ENCODE measurements around the gene ZNF609. TPM values are rescaled to one million over a fixed set of nuclear protein-coding genes. Genes with fewer than 3 reads are reported as not detected.

ZNF609 gene
- total and polyA plus RNA-seq, 4 donors = 4.6 to 18.1 (median 8.0) TPM

DNA sequence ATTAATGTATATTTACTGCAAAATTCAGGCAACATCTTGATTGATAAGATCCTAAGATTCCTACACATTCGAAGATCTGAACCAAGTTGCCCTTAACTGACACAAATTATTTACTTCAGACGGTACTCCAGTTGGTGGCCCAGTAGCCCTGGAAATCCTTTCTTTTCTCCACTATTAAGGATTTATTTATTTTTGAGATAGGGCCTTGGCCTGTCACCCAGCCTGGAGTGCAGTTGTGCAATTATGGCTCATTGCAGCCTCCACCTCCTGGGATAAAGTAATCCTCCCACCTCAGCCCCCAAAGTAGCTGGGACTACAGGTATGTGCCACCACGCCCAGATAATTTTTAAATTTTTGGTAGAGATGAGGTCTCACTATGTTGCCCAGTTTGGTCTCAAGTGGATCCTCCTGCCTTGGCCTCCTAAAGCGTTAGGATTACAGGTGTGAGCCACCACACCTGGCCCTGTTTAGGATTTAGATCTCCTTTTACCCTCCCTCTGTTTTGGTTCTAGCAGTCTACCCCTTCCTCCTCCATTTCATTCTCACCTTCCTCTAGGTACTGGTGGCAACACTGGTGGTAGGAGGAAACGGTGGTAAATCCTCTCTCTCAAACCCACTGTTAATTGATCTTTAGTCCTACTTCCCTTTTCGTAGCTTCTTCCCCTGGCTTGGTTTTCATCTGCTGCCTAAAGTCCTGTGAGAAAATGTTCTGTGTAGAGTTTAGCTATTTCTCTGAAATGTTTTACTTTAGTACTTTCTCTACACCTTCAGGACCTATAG is 12.7 kb upstream of the ZNF609 start:
- Histone ChIP-seq H3K27ac (ENCODE audit: low read depth in 1 of 2, low read length in 2 of 2) (no peak overlapping the region), H3K9me3 (ENCODE audit: control insufficient read depth in 4 of 4, low read length in 3 of 4) (no peaks in the 10 kb centered on the region), H3K9ac (ENCODE audit: low read depth in 1 of 2, low read length in 2 of 2) (no peak overlapping the region), H3K27me3 (ENCODE audit: control insufficient read depth in 4 of 4, insufficient read depth in 4 of 4, low read length in 3 of 4) (no peaks in the 10 kb centered on the region), H3K36me3 (ENCODE audit: control insufficient read depth in 4 of 4, insufficient read depth in 3 of 4, low read depth in 1 of 4, low read length in 3 of 4) (peaks cover 0 to 3% (median 2%) of the 10 kb centered on the region in 4 donors), H3K4me3 (ENCODE audit: low read depth in 1 of 3, low read length in 3 of 3) (no peak overlapping the region), H3K4me1 (ENCODE audit: control insufficient read depth in 4 of 4, insufficient read depth in 4 of 4, low read length in 3 of 4) (peaks cover under 1 to 11% (median 3%) of the 10 kb centered on the region in 4 donors)
- no peak for DNase-seq (ENCODE audit: low spot score)
- TF ChIP-seq RAD21 (IDR thresholded peaks at IDR 0.05) (peak; percentile 25 to 32), FOXA1 (IDR thresholded peaks at IDR 0.05) (no peak)
- WGBS = 87% methylated on average over 6 of the region's 6 CpGs

DNA sequence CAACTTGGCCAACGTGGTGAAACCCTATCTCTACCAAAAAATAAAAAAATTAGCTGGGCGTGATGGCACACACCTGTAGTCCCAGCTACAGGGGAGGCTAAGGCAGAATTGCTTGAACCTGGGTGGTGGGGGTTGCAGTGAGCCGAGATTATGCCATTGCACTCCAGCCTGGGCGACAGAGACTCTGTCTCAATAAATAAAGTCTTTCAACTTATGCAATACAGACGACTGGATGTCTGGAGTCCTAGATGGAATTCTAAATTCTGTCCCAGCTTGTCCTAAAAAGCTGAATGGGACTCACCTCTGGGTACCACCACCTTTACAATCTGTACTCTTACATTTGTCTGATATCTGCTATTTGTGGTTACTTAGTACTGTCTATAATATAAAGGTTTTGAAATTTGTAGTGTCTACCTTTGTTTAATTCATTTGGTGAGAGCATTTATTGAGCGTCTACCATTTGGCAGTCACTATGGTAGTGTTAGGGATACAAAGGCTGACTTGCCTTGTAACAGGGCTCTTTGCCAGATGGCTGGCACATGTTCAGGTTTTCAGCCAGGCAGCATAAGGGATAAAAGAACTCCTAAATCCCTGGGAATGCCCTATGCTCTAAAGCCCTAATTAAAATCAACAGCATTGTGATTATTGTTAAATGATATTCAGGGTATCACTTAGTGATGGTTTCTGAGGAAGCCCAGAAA is 7.2 kb upstream of the ZNF609 start:
- no peaks in the 10 kb centered on the region for H3K27me3 ChIP-seq (ENCODE audit: control insufficient read depth in 4 of 4, insufficient read depth in 4 of 4, low read length in 3 of 4)
- H3K36me3 ChIP-seq (ENCODE audit: control insufficient read depth in 4 of 4, insufficient read depth in 3 of 4, low read depth in 1 of 4, low read length in 3 of 4) = peaks cover 0 to 2% (median under 1%) of the 10 kb centered on the region in 4 donors
- H3K4me3 ChIP-seq (ENCODE audit: low read depth in 1 of 3, low read length in 3 of 3) = no peak overlapping the region
- no peak overlapping the region for H3K9ac ChIP-seq (ENCODE audit: low read depth in 1 of 2, low read length in 2 of 2)
- DNase-seq (ENCODE audit: low spot score) = no peak
- H3K27ac ChIP-seq (ENCODE audit: low read depth in 1 of 2, low read length in 2 of 2) = peak overlapping the region in 1 of 2 donors; percentile 47
- 42% methylated on average over 6 of the region's 6 CpGs for WGBS
- TF ChIP-seq YY1 (IDR thresholded peaks at IDR 0.05) = peak; percentile 15
- peak; percentile 32 to 35 for TF ChIP-seq HNF4A (conservative IDR thresholded peaks at IDR 0.05)
- TF ChIP-seq, protein P1, sequence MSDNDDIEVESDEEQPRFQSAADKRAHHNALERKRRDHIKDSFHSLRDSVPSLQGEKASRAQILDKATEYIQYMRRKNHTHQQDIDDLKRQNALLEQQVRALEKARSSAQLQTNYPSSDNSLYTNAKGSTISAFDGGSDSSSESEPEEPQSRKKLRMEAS (IDR thresholded peaks at IDR 0.05) = peak; percentile 17
- TF ChIP-seq, protein P2, sequence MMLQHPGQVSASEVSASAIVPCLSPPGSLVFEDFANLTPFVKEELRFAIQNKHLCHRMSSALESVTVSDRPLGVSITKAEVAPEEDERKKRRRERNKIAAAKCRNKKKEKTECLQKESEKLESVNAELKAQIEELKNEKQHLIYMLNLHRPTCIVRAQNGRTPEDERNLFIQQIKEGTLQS (IDR thresholded peaks at IDR 0.05) = no peak
- TF ChIP-seq RXRA (IDR thresholded peaks at IDR 0.05) = peak in 1 of 2 donors; percentile 36
- peaks cover 7 to 41% (median 39%) of the 10 kb centered on the region in 4 donors for H3K4me1 ChIP-seq (ENCODE audit: control insufficient read depth in 4 of 4, insufficient read depth in 4 of 4, low read length in 3 of 4)
- H3K9me3 ChIP-seq (ENCODE audit: control insufficient read depth in 4 of 4, low read length in 3 of 4) = no peaks in the 10 kb centered on the region

DNA sequence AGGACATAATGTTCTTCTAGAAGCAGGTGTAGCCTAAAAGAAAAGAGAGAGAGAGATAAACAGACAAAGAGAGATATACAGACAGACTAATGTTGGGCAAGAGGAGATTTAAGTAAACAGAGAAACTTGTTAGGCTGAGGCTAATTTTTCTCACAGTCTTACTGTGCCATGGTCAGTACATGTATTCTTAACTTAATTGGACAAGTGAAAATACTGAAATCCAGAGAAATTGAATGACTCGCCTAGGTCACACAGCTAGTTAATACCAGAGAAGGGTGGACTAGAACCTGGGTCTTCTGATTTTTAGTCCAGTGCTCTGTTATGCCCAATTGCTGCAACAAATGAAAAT is 6.7 kb upstream of the ZNF609 start:
- 99% methylated on average over 1 of the region's 1 CpG for WGBS
- Histone ChIP-seq H3K36me3 (ENCODE audit: control insufficient read depth in 4 of 4, insufficient read depth in 3 of 4, low read depth in 1 of 4, low read length in 3 of 4) (peaks cover 0 to 2% (median under 1%) of the 10 kb centered on the region in 4 donors), H3K4me3 (ENCODE audit: low read depth in 1 of 3, low read length in 3 of 3) (no peak overlapping the region), H3K9me3 (ENCODE audit: control insufficient read depth in 4 of 4, low read length in 3 of 4) (no peaks in the 10 kb centered on the region), H3K4me1 (ENCODE audit: control insufficient read depth in 4 of 4, insufficient read depth in 4 of 4, low read length in 3 of 4) (peaks cover 7 to 41% (median 39%) of the 10 kb centered on the region in 4 donors), H3K27me3 (ENCODE audit: control insufficient read depth in 4 of 4, insufficient read depth in 4 of 4, low read length in 3 of 4) (no peaks in the 10 kb centered on the region), H3K27ac (ENCODE audit: low read depth in 1 of 2, low read length in 2 of 2) (peak overlapping the region in 1 of 2 donors; percentile 34), H3K9ac (ENCODE audit: low read depth in 1 of 2, low read length in 2 of 2) (no peak overlapping the region)
- DNase-seq (ENCODE audit: low spot score) = no peak
- TF ChIP-seq NR2F2 (IDR thresholded peaks at IDR 0.05) (no peak), YY1 (IDR thresholded peaks at IDR 0.05) (no peak), SP1 (IDR thresholded peaks at IDR 0.05) (no peak), FOXA2 (IDR thresholded peaks at IDR 0.05) (peak; percentile 14)
- TF ChIP-seq, protein P3, sequence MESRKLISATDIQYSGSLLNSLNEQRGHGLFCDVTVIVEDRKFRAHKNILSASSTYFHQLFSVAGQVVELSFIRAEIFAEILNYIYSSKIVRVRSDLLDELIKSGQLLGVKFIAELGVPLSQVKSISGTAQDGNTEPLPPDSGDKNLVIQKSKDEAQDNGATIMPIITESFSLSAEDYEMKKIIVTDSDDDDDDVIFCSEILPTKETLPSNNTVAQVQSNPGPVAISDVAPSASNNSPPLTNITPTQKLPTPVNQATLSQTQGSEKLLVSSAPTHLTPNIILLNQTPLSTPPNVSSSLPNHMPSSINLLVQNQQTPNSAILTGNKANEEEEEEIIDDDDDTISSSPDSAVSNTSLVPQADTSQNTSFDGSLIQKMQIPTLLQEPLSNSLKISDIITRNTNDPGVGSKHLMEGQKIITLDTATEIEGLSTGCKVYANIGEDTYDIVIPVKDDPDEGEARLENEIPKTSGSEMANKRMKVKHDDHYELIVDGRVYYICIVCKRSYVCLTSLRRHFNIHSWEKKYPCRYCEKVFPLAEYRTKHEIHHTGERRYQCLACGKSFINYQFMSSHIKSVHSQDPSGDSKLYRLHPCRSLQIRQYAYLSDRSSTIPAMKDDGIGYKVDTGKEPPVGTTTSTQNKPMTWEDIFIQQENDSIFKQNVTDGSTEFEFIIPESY (IDR thresholded peaks at IDR 0.05) = no peak
- TF ChIP-seq, protein P4, sequence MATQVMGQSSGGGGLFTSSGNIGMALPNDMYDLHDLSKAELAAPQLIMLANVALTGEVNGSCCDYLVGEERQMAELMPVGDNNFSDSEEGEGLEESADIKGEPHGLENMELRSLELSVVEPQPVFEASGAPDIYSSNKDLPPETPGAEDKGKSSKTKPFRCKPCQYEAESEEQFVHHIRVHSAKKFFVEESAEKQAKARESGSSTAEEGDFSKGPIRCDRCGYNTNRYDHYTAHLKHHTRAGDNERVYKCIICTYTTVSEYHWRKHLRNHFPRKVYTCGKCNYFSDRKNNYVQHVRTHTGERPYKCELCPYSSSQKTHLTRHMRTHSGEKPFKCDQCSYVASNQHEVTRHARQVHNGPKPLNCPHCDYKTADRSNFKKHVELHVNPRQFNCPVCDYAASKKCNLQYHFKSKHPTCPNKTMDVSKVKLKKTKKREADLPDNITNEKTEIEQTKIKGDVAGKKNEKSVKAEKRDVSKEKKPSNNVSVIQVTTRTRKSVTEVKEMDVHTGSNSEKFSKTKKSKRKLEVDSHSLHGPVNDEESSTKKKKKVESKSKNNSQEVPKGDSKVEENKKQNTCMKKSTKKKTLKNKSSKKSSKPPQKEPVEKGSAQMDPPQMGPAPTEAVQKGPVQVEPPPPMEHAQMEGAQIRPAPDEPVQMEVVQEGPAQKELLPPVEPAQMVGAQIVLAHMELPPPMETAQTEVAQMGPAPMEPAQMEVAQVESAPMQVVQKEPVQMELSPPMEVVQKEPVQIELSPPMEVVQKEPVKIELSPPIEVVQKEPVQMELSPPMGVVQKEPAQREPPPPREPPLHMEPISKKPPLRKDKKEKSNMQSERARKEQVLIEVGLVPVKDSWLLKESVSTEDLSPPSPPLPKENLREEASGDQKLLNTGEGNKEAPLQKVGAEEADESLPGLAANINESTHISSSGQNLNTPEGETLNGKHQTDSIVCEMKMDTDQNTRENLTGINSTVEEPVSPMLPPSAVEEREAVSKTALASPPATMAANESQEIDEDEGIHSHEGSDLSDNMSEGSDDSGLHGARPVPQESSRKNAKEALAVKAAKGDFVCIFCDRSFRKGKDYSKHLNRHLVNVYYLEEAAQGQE (IDR thresholded peaks at IDR 0.05) = no peak

Data from liver (tissue), 9 donors.